Right lobe of liver (tissue), 4 donors: ENCODE results near the gene LCP2.

ENCODE experiments used
- POLR2A ChIP-seq: fragments of 450-650 bp; IDR thresholded peaks from one replicate; pipeline ENCODE4 v1.6.1; 2017; ENCODE audit warnings: antibody characterized with exemption, mild to moderate bottlenecking
- TF ChIP-seq, protein P1 (sequence below), 4 donors: fragments of 200-600 bp in 3 of 4; fragments of 450-650 bp in 1 of 4; IDR thresholded peaks; one replicate each; pipeline versions ENCODE4 v1.5.1 to v1.8.0; 2016 to 2022; ENCODE audit warnings: antibody characterized with exemption in 4 of 4, mild to moderate bottlenecking in 2 of 4
- donor health status: DM: no; HTN: no; CAD: no.
- donor health status: DM: no; HTN: no; CAD: no.
- donor health status: DM: no; HTN: yes; CAD: no.

GRCh38 chr5:170329524-170329923, 31.9 kb upstream of the LCP2 start:
- TF ChIP-seq, protein P1, sequence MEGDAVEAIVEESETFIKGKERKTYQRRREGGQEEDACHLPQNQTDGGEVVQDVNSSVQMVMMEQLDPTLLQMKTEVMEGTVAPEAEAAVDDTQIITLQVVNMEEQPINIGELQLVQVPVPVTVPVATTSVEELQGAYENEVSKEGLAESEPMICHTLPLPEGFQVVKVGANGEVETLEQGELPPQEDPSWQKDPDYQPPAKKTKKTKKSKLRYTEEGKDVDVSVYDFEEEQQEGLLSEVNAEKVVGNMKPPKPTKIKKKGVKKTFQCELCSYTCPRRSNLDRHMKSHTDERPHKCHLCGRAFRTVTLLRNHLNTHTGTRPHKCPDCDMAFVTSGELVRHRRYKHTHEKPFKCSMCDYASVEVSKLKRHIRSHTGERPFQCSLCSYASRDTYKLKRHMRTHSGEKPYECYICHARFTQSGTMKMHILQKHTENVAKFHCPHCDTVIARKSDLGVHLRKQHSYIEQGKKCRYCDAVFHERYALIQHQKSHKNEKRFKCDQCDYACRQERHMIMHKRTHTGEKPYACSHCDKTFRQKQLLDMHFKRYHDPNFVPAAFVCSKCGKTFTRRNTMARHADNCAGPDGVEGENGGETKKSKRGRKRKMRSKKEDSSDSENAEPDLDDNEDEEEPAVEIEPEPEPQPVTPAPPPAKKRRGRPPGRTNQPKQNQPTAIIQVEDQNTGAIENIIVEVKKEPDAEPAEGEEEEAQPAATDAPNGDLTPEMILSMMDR (IDR thresholded peaks at IDR 0.05) = no peak
- no peak for TF ChIP-seq POLR2A
